Effector CD4-positive, alpha-beta T cell (primary cell): ENCODE data around the gene GBP6.
"Not testable (repeated sequence)": the region's sequence is repeated elsewhere in the genome, so short reads cannot be mapped to it uniquely, and the experiment has no call there.

Experiments
- DNase-seq: peaks from one replicate; pipeline ENCODE4 v3.0.0-alpha.2; 2020

The GBP6 gene

DNA sequence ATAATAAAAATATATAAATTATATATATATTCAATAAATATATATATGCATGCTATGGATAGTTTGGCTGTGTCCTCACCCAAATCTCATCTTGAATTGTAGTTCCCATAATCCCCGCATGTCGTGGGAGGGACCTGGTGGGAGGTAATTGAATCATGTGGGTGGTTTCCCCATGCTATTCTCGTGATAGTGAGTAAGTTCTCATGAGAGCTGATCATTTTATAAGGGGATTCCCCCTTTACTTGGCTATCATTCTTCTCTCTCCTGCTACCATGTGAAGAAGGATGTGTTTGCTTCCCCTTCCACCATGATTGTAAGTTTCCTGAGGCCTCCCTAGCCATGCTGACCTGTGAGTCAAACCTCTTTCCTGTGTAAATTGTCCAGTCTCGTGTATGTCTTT, 10.0 kb downstream of the GBP6 start:
- DNase-seq, result not testable (repeated sequence)

DNA sequence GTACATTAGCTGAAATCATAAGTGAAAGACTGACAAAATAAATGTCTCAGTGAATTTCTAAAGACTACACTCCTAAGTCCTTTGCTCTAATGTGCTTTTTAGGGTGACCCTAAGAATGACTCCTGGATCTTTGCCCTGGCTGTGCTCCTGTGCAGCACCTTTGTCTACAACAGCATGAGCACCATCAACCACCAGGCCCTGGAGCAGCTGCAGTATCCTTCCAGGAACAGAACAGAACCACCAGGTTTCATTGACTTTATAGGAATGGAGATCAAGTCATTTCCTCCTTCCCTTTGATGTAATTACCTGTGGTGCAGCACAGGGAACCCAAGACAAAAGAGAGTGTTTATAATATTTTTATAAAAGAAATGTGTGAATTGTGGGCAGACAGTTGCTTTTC, 14.1 kb downstream of the GBP6 start:
- no peak for DNase-seq

DNA sequence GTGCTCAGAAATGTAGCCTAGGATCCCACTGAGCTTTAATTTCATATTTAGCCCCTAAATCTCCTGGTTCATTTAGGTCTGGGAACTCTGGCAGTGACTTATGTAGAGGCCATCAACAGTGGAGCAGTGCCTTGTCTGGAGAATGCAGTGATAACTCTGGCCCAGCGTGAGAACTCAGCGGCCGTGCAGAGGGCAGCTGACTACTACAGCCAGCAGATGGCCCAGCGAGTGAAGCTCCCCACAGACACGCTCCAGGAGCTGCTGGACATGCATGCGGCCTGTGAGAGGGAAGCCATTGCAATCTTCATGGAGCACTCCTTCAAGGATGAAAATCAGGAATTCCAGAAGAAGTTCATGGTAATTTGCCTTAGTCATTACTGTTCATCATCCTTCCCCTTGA, 17.8 kb downstream of the GBP6 start:
- no peak for DNase-seq

DNA sequence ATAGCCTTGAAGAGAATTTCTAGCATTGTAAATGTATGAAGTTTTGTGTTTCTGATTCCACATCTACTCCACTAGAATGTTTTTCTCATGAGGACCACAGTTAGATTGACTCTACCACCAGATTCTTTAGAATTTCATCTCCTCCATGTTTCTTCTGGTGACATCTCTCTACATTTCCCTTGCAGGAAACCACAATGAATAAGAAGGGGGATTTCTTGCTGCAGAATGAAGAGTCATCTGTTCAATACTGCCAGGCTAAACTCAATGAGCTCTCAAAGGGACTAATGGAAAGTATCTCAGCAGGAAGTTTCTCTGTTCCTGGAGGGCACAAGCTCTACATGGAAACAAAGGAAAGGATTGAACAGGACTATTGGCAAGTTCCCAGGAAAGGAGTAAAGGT, 18.6 kb downstream of the GBP6 start:
- no peak for DNase-seq

DNA sequence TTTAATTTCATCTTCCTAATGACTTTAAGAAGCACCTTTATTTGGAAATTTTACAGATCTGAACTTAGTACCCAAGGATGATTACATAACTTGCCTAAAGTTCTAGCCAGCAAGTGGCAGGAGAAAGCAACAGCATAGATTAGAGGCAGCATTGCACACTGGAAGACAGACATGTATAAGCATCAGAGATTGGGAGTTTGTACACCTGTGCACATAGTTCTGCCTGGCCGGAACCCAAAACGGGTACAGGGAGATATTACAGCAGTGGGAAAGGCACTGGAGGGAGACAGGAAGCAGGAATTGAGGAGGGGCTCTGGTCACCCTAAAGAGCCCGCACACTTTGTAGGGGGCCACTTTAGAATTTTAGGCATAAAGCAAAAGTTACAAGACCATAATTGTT, 19.3 kb downstream of the GBP6 start:
- DNase-seq, result no peak

DNA sequence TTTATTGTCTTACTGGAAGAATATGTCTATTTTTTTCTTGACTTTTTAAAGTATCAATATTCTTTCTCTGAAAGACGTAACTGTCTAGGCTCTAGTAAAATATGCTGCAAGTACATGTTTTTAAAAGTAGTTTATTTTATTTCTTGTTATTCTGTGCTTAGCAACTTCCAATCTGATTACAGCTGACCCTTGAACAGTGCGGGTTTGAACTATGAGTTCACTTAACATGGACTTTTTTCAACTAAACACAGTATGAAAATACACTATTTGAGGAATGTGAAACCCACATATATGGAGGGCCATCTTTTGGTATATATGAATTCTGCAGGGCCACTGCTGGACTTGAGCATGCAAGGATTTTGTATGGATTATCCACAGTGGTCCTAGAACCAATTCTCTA, 26.8 kb downstream of the GBP6 start:
- no peak for DNase-seq

DNA sequence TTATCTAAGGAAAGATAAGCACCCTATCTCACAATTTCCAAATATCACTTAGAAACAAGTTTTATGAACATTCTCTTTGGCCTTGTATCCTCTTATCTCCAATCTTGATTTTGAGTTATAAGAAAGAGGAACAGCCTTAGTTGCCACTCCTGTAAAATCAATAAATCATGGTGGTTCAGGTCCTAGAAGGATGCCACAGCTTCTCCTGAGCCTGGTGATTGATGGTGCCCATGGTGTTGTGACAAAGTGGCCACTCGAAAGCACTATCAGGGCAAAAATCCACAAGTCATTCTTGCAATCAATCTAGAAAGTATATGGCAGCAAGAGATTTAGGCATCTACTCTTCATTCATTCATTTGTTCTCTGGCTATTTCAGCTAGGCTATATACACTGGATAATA, 27.8 kb downstream of the GBP6 start:
- no peak for DNase-seq

DNA sequence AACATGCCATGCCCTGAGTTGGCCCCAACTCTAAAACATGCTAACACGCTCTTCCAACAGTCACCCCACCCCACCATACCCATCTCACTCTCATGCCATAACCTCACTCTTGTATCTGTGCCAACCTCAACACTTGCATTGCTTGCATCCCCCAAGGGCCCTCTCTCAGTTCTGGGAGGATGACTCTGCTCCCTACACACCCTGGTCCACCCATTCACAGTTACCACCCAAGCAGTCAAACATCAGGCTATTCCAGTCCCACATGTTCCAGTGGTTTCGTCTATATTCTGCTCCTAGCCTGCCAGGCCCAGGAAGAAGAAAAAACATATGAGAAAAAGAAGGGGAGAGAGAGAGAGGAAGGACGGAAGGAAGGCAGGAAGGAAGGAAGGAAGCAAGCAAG, 31.0 kb downstream of the GBP6 start:
- DNase-seq, result no peak

DNA sequence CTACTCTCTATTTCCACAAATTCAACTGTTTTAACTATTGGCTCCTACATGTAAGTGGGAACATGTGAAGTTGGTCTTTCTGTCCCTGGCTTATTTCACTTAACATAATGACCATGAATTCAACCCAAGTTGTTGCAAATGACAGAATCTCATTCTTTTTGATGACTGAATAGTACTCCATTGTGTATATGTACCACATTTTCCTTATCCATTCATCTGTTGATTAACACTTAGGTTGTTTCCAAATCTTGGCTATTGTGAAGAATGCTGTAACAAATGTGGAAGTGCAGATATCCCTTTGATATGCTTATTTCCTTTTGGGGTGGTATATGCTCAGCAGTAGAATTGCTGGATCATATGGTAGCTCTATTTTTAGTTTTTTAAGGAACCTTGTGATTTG, 33.0 kb downstream of the GBP6 start:
- no peak for DNase-seq

DNA sequence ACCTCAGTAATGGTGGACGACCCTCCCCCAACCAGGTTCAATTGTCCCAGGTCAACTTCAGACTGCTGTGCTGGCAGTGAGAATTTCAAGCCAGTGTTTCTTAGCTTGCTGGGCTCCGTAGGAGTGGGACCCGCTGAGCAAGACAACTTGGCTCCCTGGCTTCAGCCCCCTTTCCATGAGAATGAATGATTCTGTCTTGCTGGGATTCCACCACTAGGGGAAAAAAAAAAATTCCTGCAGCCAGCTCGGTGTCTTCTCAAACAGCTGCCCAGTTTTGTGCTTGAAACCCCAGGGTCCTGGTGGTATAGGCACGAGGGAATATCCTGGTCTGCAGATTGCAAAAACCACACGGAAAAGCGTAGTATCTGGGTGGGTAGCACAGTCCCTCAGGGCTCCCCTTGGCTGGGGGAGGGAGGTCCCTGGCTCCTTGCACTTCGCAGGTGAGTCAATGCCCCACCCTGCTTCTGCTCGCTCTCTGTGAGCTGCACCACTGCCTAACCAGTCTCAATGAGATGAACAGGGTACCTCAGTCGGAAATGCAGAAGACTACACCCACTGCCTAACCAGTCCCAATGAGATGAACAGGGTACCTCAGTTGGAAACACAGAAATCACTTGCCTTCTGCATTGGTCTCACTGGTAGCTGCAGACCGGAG, 41.5 kb downstream of the GBP6 start:
- DNase-seq, result no peak

DNA sequence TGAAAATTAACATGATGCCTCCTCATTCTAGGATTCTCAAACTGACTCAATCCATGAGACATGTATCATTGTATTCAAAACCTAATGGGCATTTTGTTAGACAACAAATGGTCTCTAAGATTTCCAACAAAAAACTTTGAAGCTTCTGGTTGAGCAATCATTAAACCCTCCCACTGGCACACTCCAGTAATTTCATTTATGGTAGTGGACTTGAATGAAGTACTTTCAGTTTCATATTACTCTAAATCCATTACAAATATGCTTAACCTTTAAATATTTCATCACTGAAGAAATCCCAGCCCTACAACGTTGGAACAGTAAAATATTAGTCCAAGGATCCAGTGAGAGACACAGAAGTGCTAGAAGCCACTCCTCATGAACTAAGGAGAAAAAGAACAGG, 43.5 kb downstream of the GBP6 start:
- no peak for DNase-seq

DNA sequence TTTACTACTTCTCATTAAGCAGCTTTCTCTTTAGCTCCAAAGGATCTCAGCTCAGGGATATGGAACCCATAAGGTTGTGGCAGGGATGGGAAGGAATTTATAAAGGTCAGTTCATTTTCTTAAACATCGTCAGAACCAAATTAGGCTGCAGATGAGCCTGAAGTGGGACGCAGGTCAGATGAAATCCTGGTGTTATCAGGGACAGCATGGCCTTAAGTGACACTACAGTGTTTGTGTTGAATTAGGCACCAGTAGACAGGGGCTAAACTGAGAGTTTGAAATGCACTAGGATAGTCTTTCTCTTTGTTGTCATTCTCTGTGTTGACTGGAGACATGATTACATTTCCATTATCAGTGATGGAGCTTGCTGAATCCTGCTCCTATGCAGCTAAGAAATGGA, 43.9 kb downstream of the GBP6 start:
- DNase-seq, result not testable (repeated sequence)

DNA sequence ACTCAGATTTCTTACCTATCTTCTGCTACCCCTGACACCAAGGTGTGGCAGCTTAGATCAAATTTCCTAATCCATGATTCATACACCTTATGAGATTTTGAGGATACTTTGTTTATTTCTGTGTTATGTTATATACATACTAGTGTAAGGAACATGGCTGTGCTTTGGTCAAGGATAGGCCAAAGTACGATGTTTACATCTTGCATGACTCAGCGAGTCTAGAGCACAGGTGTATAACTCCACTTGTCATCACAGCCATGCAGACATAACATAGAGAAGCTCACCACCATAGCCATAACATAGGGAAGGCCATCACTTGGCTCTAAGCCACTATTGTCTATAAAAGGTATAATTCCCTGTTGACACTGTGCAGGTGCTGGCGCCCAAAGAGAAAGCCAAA, 61.2 kb downstream of the GBP6 start:
- no peak for DNase-seq

DNA sequence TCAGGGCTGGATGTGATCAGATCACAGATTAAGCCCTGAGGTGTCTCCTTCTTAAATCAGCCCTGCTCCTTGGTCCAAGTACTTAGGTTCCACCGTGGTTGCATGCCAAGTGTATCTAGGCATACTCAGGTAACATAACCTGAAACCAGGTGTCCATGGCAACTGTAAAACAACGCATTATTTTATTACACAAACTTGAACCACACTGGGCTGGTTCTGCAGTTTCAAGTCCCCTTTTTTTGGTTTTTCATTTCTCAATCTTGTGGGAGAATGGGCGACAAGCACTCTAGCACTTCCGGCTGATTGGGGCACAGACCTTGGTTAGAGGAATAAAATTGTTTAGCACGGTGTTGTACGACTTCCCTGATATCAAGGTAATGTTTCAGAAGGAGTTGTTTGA, 65.2 kb downstream of the GBP6 start:
- no peak for DNase-seq

DNA sequence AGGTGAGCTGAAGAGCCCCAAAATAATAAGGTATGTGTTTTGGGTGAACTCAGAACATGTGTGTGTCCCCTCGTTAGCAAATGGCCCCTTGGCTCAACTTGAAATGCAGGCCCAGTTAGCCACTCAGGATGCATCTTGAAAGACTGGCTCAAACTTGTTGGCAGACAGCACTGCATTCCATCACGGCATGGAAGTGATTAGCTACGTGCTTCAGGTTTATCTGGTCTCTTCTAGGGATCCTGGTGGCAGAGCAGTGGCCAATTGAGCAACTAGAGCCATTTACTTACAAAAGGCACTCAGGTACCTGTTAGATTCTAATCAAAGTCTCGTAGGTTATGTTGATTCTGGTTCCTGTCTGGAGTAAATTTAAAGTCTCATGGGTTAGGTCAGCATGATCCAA, 65.8 kb downstream of the GBP6 start:
- not testable (repeated sequence) for DNase-seq

DNA sequence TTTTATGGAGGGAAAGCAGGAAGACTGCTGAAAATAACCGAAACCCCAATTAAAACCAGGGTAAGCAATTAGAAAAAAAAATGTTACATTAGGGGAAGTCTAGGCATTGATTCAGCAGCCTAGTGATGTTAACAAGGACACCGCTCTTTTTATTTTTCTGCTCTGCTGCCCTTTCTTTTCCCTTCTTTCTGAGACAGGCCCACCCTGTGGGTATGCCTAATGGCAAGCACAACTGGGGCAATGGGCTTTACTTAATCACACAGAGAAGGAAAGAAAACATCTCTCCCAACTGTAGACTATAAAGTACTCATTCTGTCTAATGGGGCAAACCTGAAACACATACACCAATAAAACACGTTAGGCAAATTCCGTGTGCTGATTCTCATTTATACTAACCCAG, 69.6 kb downstream of the GBP6 start:
- DNase-seq, result no peak

DNA sequence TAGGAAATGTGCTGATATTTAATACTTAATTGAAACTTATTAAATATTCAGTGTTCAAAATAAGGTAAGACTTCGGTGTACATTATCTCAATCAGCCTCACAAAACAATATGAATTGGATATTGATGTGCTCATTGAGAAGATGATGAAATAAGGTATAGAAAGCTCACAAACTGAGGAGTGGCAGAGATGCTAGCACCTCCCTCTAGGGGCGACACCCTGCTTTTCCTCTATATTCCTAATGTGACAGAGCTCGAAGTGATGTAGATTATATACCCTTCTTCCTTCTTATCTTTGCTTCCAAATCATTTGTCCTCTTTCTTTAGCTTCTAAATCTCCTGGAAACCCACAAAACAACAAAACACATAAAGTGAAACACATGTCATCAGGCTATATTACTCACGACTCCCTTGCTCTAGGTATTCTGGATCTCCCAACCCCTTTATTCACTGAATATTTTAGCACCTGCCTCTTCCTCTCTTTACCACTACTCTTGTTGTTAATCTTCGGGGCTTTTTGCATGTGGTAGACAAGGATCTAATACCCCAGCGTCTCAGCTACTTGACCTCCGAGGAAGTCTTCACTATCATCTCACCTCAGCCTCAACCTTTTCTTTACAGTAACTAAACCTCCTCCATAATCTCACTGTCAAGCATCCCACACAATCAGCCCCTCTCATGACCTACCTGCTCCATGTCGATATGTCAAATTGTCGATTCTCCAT, 70.4 kb downstream of the GBP6 start:
- DNase-seq, result not testable (repeated sequence)
